GM10248 (cell line): Measurements from ENCODE around the gene PPOX.

Source experiments
- CTCF ChIA-PET: fragments of 300-600 bp; sonication (Branson Sonifier 250); formaldehyde crosslinking; extraction: SDS; loops from one replicate; lab custom pipeline; 2021; ENCODE audit warnings: antibody characterized with exemption; lab: Yijun Ruan, JAX
- POLR2A ChIA-PET: fragments of 350-650 bp; sonication (Branson Sonifier 250); formaldehyde crosslinking; extraction: SDS; loops from one replicate; lab custom pipeline; 2020; ENCODE audit warnings: antibody characterized with exemption; lab: Yijun Ruan, JAX
- DNase-seq: peaks from one replicate; pipeline ENCODE4 v3.0.0; 2012; ENCODE audit errors: extremely low spot score
- TF ChIP-seq, protein P1 (sequence below): IDR thresholded peaks from 2 replicates; pipeline ENCODE4 v1.5.1; 2012; ENCODE audit warnings: mild to moderate bottlenecking, low read depth; ENCODE audit errors: extremely low read depth, missing control alignments, control extremely low read depth

PPOX gene

GRCh38 chr1:161176468-161177111 lies 10.4 kb downstream of the PPOX start:
- CTCF ChIA-PET, result interaction anchor here (1.4 to 2.5 kb wide), 3 partner anchors 10 to 206 kb away, joined by 4 to 22 read pairs (median 7); partner anchors contain the start of gene PPOX
- TF ChIP-seq, protein P1, sequence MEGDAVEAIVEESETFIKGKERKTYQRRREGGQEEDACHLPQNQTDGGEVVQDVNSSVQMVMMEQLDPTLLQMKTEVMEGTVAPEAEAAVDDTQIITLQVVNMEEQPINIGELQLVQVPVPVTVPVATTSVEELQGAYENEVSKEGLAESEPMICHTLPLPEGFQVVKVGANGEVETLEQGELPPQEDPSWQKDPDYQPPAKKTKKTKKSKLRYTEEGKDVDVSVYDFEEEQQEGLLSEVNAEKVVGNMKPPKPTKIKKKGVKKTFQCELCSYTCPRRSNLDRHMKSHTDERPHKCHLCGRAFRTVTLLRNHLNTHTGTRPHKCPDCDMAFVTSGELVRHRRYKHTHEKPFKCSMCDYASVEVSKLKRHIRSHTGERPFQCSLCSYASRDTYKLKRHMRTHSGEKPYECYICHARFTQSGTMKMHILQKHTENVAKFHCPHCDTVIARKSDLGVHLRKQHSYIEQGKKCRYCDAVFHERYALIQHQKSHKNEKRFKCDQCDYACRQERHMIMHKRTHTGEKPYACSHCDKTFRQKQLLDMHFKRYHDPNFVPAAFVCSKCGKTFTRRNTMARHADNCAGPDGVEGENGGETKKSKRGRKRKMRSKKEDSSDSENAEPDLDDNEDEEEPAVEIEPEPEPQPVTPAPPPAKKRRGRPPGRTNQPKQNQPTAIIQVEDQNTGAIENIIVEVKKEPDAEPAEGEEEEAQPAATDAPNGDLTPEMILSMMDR, result no peak
- POLR2A ChIA-PET, result interaction anchor here (0.6 to 1.0 kb wide), 3 partner anchors 11 to 224 kb away, joined by 4 to 7 read pairs (median 4); partner anchors contain the start of gene PPOX
- DNase-seq, result no peak

GRCh38 chr1:161177112-161177935 lies 11.1 kb downstream of the PPOX start, which contains the start of gene B4GALT3:
B4GALT3 (minus strand) TSS chr1:161177507; CDS start chr1:161176060, 1,447 bp downstream.
- CTCF ChIA-PET, result interaction anchor here (1.4 to 2.5 kb wide), 3 partner anchors 11 to 205 kb away, joined by 4 to 22 read pairs (median 7); partner anchors contain the start of gene PPOX
- peak; percentile 97 for DNase-seq
- POLR2A ChIA-PET, result interaction anchor here (0.6 to 1.0 kb wide), 2 partner anchors 11 to 105 kb away, joined by 4 read pairs; partner anchors contain the start of gene PPOX
- TF ChIP-seq, protein P1, result peak; percentile 7

DNA sequence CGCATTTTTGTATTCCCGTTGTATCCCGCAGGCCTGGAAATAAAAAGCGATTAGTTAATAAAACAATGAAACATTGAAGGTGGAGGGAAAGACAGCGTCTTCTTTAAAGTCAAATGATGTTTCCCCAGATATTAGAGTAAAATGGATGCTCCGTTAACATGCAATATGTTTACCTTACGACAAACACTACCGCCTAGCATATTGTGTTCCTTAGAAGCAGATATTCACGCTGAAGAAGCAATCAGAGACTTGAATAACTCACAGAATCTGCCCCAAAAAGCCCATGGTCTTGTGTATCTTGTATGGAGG lies 11.7 kb downstream of the PPOX start:
- POLR2A ChIA-PET, result no interaction called here
- TF ChIP-seq, protein P1, result no peak
- no peak for DNase-seq
- CTCF ChIA-PET, result interaction anchor here (2.5 kb wide), 1 partner anchor 11 kb away, joined by 22 read pairs; the partner anchor contains the start of gene PPOX

- POLR2A ChIA-PET, result no interaction called here
- TF ChIP-seq, protein P1, result no peak
- CTCF ChIA-PET, result interaction anchor here (0.8 to 5.5 kb wide), 4 partner anchors 13 to 202 kb away, joined by 3 to 65 read pairs (median 8); partner anchors contain the start of gene PPOX
- no peak for DNase-seq
Measured at GRCh38 chr1:161179698-161180097, 13.5 kb downstream of the PPOX start.

- POLR2A ChIA-PET, result no interaction called here
- TF ChIP-seq, protein P1, result peak; percentile 25
- DNase-seq, result no peak
- CTCF ChIA-PET, result interaction anchor here (0.8 to 5.5 kb wide), 6 partner anchors 9 to 46 kb away, joined by 4 to 65 read pairs (median 8); partner anchors contain the start of genes NDUFS2 and PPOX
Measured at GRCh38 chr1:161180639-161181038, 14.4 kb downstream of the PPOX start.

DNA sequence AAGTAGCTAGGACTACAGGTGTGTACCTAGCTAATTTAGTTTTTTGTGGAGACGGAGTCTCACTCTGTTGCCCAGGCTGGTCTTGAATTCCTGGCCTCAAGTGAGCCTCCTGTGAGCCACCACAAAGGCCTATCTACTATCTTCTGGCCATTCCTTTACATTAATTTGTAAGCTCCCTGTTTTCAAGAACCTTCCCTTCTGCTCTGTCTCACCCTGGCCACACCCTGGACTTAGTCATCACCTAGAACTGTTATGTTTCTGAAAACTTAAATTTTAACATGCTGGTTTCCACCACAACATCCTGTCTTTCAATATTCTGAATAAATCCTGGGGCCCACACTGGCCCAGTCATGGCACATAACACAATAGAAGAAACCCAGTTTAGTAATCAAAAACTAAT lies 16.0 kb downstream of the PPOX start:
- TF ChIP-seq, protein P1, result no peak
- ChIA-PET POLR2A (no interaction called here), CTCF (interaction anchor here (1.3 to 5.5 kb wide), 8 partner anchors 11 to 200 kb away, joined by 3 to 65 read pairs (median 8); partner anchors contain the start of genes DEDD, NDUFS2 and PPOX)
- no peak for DNase-seq
